Chondrocyte (in vitro differentiated cells): ENCODE measurements around the gene GAD2. TPM values are rescaled to one million over a fixed set of nuclear protein-coding genes. Genes with fewer than 3 reads are reported as not detected.

ENCODE experiments used
- DNase-seq: peaks from one replicate; pipeline ENCODE4 v3.0.0; 2021; ENCODE audit warnings: mixed read lengths, low spot score
- H3K27ac Mint-ChIP-seq: one replicate; pipeline ENCODE4 v1.8.0; 2021; ENCODE audit warnings: mild to moderate bottlenecking, moderate library complexity, mixed read lengths; ENCODE audit not compliant: unreplicated experiment
- H3K27me3 Mint-ChIP-seq: 2 replicates; pipeline ENCODE4 v1.8.0; 2021; ENCODE audit warnings: low read depth, mixed read lengths
- H3K36me3 Mint-ChIP-seq: 2 replicates; pipeline ENCODE4 v1.8.0; 2021; ENCODE audit warnings: low read depth, mixed read lengths
- H3K4me1 Mint-ChIP-seq: 2 replicates; pipeline ENCODE4 v1.8.0; 2021; ENCODE audit warnings: low read depth, mild to moderate bottlenecking, mixed read lengths
- H3K4me3 Mint-ChIP-seq: one replicate; pipeline ENCODE4 v1.8.0; 2021; ENCODE audit warnings: mild to moderate bottlenecking, moderate library complexity, mixed read lengths; ENCODE audit not compliant: unreplicated experiment
- H3K9me3 Mint-ChIP-seq: 2 replicates; pipeline ENCODE4 v1.8.0; 2021; ENCODE audit warnings: low read depth, mixed read lengths
- long read RNA-seq: library from polyadenylated mRNA; stranded (forward); transcript quantifications from one replicate; pipeline ENCODE4 v2.0.0, GENCODE V29; 2021
- total RNA-seq: library from RNA; stranded (reverse); gene quantifications from 3 replicates; pipeline ENCODE4 v1.2.1, GENCODE V29; 2021
- TF ChIP-seq, protein P1 (sequence below): fragments of 200-600 bp; sonication (generic); IDR thresholded peaks from 2 replicates; pipeline ENCODE4 v1.5.0; 2021; ENCODE audit warnings: antibody characterized with exemption, mild to moderate bottlenecking, moderate library complexity

GAD2 gene
- total RNA-seq: not detected in 3 replicates
- long read RNA-seq: 0 reads

DNA sequence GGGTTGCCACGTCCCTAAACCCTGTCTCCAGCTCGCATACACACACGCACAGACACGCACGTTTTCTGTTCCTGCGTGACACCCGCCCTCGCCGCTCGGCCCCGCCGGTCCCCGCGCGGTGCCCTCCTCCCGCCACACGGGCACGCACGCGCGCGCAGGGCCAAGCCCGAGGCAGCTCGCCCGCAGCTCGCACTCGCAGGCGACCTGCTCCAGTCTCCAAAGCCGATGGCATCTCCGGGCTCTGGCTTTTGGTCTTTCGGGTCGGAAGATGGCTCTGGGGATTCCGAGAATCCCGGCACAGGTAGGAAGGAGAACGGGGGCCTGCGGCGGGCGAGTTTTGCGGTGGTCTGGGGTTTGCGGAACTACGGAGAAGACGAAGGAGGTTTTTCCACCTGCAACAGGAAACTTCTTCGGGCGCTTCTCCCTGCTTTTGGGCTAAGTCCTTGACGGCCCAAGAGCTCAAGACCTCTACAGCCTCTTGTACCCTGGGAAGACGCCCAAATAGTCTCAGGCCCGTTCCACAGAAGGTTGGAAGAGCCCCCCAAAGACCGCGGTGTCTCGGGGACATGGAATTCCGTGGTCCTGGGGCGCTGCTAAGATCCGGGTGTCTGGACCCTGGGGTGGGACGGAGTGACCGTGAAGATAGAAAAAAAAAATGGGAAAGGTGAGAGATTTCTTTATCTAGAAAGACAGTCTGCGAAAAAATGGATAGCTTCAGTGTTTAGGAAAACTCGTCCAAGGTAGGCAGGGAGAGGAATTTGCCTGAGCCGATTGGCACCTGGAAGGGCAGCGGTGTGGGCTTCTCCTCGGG is at the start of gene GAD2:
Gene GAD2 (plus strand): TSS at position 190 of the 811 bp plus-strand sequence. CDS start 36 bp downstream, at position 226.
- H3K4me1 Mint-ChIP-seq: peaks cover 22% of the 10 kb centered on the region
- DNase-seq: no peak
- TF ChIP-seq, protein P1, sequence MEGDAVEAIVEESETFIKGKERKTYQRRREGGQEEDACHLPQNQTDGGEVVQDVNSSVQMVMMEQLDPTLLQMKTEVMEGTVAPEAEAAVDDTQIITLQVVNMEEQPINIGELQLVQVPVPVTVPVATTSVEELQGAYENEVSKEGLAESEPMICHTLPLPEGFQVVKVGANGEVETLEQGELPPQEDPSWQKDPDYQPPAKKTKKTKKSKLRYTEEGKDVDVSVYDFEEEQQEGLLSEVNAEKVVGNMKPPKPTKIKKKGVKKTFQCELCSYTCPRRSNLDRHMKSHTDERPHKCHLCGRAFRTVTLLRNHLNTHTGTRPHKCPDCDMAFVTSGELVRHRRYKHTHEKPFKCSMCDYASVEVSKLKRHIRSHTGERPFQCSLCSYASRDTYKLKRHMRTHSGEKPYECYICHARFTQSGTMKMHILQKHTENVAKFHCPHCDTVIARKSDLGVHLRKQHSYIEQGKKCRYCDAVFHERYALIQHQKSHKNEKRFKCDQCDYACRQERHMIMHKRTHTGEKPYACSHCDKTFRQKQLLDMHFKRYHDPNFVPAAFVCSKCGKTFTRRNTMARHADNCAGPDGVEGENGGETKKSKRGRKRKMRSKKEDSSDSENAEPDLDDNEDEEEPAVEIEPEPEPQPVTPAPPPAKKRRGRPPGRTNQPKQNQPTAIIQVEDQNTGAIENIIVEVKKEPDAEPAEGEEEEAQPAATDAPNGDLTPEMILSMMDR: no peak
- peaks cover 1% of the 10 kb centered on the region for H3K36me3 Mint-ChIP-seq
- peak within 1 kb of the TSS; percentile 33 for H3K27ac Mint-ChIP-seq
- H3K9me3 Mint-ChIP-seq: no peaks in the 10 kb centered on the region
- H3K27me3 Mint-ChIP-seq: peaks cover 83% of the 10 kb centered on the region
- peak within 1 kb of the TSS; percentile 44 for H3K4me3 Mint-ChIP-seq

DNA sequence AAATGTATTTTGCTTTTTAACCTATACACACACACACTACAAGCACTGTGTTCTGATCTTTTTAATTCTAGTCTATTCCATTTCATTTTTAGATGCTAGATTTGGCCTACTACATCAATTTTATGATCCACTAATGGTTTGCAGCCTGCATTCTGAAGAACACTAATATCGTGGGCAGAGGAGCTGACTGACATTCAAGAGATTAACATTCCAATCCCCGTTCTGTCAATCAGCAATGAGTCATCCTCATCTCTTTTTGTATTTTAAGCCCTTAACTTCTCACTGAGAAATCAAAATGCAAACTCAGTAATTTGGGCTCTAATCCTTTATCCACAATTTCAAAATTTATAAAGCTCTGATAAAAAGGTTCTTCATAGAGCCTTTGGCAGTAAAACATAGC is 47.1 kb upstream of the GAD2 start:
- Mint-ChIP-seq H3K4me3 (no peak overlapping the region), H3K9me3 (no peaks in the 10 kb centered on the region), H3K27ac (no peak overlapping the region), H3K4me1 (no peaks in the 10 kb centered on the region), H3K36me3 (no peaks in the 10 kb centered on the region), H3K27me3 (peaks cover 11% of the 10 kb centered on the region)
- no peak for DNase-seq
- TF ChIP-seq, protein P1: no peak

DNA sequence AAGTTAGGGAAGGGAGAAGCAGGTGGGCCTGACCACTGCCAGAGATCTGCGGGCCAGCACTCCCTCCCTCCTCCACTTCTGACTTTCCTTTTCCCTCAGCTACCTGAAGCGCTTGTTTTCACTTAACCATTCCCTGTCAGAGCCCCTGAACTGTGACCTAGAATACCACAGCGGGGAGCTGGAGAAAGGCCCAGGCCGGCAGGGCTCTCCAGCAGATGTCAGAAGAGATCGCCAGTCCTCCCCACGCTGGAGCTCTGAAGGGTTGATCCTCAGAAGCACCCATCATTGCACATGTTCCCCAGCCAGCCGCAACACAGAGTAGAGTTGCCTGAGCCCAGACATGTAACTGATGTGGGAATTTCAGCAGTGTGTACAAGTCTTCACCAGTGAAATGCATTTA is 44.4 kb upstream of the GAD2 start:
- peaks cover 7% of the 10 kb centered on the region for H3K27me3 Mint-ChIP-seq
- no peaks in the 10 kb centered on the region for H3K36me3 Mint-ChIP-seq
- DNase-seq: no peak
- H3K4me1 Mint-ChIP-seq: no peaks in the 10 kb centered on the region
- no peak overlapping the region for H3K4me3 Mint-ChIP-seq
- TF ChIP-seq, protein P1: no peak
- H3K9me3 Mint-ChIP-seq: peaks cover 2% of the 10 kb centered on the region
- no peak overlapping the region for H3K27ac Mint-ChIP-seq

DNA sequence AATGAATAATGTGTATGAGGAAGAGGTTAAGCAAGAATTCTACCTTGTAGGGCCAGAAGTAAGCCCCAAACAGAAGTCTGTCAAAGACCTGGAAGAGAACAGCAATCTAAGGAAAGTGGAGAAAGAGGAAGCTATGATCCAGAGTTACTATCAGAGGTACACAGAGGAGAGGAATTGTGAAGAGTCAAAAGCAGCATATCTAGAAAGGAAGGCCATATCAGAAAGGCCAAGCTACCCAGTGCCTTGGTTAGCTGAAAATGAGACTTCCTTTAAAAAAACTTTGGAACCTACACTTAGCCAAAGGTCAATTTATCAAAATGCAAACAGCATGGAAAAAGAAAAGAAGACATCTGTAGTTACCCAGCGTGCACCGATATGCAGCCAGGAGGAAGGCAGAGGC is 42.7 kb upstream of the GAD2 start:
- no peak overlapping the region for H3K27ac Mint-ChIP-seq
- H3K4me1 Mint-ChIP-seq: no peaks in the 10 kb centered on the region
- H3K27me3 Mint-ChIP-seq: peaks cover 6% of the 10 kb centered on the region
- no peak for DNase-seq
- H3K4me3 Mint-ChIP-seq: no peak overlapping the region
- H3K9me3 Mint-ChIP-seq: peaks cover 2% of the 10 kb centered on the region
- TF ChIP-seq, protein P1: no peak
- no peaks in the 10 kb centered on the region for H3K36me3 Mint-ChIP-seq

DNA sequence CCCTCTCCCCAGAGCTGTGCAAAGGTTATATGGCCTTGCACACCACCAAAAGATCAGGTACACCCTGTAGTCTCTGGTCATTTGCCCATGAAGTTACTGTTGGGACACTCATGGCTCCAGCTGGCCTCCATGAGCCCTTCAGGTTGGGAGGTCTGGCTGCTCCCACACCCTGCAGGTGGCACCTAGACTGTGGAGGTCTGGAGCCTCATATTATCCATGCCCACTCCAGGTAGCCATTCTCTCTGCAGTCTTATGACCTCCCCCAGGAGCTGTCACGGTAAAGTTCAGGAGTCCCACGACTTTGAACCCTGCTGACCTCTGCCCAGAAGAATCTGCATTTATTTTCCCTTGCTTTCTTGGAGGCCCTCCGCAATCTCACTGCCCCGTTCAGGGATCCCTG is 39.2 kb upstream of the GAD2 start:
- H3K9me3 Mint-ChIP-seq: peaks cover 2% of the 10 kb centered on the region
- H3K27ac Mint-ChIP-seq: no peak overlapping the region
- TF ChIP-seq, protein P1: no peak
- H3K4me3 Mint-ChIP-seq: no peak overlapping the region
- no peaks in the 10 kb centered on the region for H3K36me3 Mint-ChIP-seq
- peaks cover 2% of the 10 kb centered on the region for H3K27me3 Mint-ChIP-seq
- no peaks in the 10 kb centered on the region for H3K4me1 Mint-ChIP-seq
- no peak for DNase-seq
